ENCODE results near the gene MIDN. TPM values are rescaled to one million over a fixed set of nuclear protein-coding genes. Genes with fewer than 3 reads are reported as not detected.

The MIDN gene
- total RNA-seq, 4 donors from 2014 or later, result 12.4 to 65.0 (median 40.4) TPM

- H3K36me3 ChIP-seq, result peaks cover 26 to 65% (median 28%) of the 10 kb centered on the region in 3 donors
- DNase-seq, result no peak
These were observed 28.2 kb downstream of the MIDN start for GRCh38 chr19:1276628-1277022.

GRCh38 chr19:1277061-1277460 is 28.7 kb downstream of the MIDN start:
- Histone ChIP-seq H3K27ac (no peak overlapping the region), H3K9me3 (no peaks in the 10 kb centered on the region), H3K4me3 (no peak overlapping the region), H3K27me3 (no peaks in the 10 kb centered on the region), H3K4me1 (peaks cover 35 to 56% (median 41%) of the 10 kb centered on the region in 3 donors), H3K36me3 (peaks cover 24 to 61% (median 28%) of the 10 kb centered on the region in 3 donors)
- DNase-seq, result no peak
- WGBS, 2 donors, result 92 to 95% methylated on average over 10 to 11 of the region's 15 CpGs
- intact Hi-C loops (cut with DNase I), result loop anchor here (10.0 kb wide), 1 partner anchor 128 kb away; the partner anchor contains the start of genes DAZAP1 and GAMT
- no peak for TF ChIP-seq CTCF (IDR thresholded peaks at IDR 0.05)
- no peak for TF ChIP-seq POLR2A (IDR thresholded peaks at IDR 0.05)

More at GRCh38 chr19:1276628-1277022, 28.2 kb downstream of the MIDN start:
- Histone ChIP-seq H3K4me3 (peak overlapping the region; percentile 49 to 86 (median 70)), H3K9me3 (no peaks in the 10 kb centered on the region), H3K27ac (peak overlapping the region in 3 of 4 donors; percentile 94 to 99 (median 98)), H3K27me3 (no peaks in the 10 kb centered on the region), H3K4me1 (peaks cover 39 to 60% (median 45%) of the 10 kb centered on the region in 3 donors)
- intact Hi-C loops (cut with DNase I), result loop anchor here (10.0 kb wide), 1 partner anchor 128 kb away; the partner anchor contains the start of genes DAZAP1 and GAMT
- TF ChIP-seq POLR2A (IDR thresholded peaks at IDR 0.05), result no peak
- no peak for TF ChIP-seq CTCF (IDR thresholded peaks at IDR 0.05)
- 45 to 70% methylated on average over 3 to 7 of the region's 10 CpGs for WGBS, 2 donors

- intact Hi-C loops (cut with DNase I), result loop anchor here (10.0 kb wide), 1 partner anchor 127 kb away; the partner anchor contains the start of genes DAZAP1 and GAMT
- H3K27ac ChIP-seq, result no peak overlapping the region
- H3K4me1 ChIP-seq, result peaks cover 27 to 50% (median 31%) of the 10 kb centered on the region in 3 donors
- no peaks in the 10 kb centered on the region for H3K9me3 ChIP-seq
- no peak for TF ChIP-seq POLR2A (IDR thresholded peaks at IDR 0.05)
- no peak for TF ChIP-seq CTCF (IDR thresholded peaks at IDR 0.05)
- H3K4me3 ChIP-seq, result no peak overlapping the region
- no peak for DNase-seq
- peaks cover 17 to 51% (median 23%) of the 10 kb centered on the region in 3 donors for H3K36me3 ChIP-seq
- H3K27me3 ChIP-seq, result peaks cover 0 to 6% (median 0%) of the 10 kb centered on the region in 4 donors
- WGBS, 2 donors, result 83% methylated on average over 1 of the region's 12 CpGs; no CpG with 5 or more reads in 1 of the 2 donors
These were observed 29.7 kb downstream of the MIDN start for GRCh38 chr19:1278074-1278473.

- intact Hi-C loops (cut with DNase I), result loop anchor here (10.0 kb wide), 1 partner anchor 126 kb away; the partner anchor contains the start of genes DAZAP1 and GAMT
- peaks cover 0 to 15% (median 3%) of the 10 kb centered on the region in 4 donors for H3K27me3 ChIP-seq
- H3K36me3 ChIP-seq, result peaks cover 11 to 42% (median 14%) of the 10 kb centered on the region in 3 donors
- peaks cover 28 to 50% (median 29%) of the 10 kb centered on the region in 3 donors for H3K4me1 ChIP-seq
- no peak for TF ChIP-seq CTCF (IDR thresholded peaks at IDR 0.05)
- no peak for TF ChIP-seq POLR2A (IDR thresholded peaks at IDR 0.05)
- no peak overlapping the region for H3K4me3 ChIP-seq
- no peak for DNase-seq
- H3K27ac ChIP-seq, result no peak overlapping the region
- no peaks in the 10 kb centered on the region for H3K9me3 ChIP-seq
- 80 to 85% methylated on average over 3 of the region's 25 CpGs for WGBS, 2 donors
These were observed 30.6 kb downstream of the MIDN start for GRCh38 chr19:1278713-1279660.
